Measurements from ENCODE around the gene BRSK1. TPM values are rescaled to one million over a fixed set of nuclear protein-coding genes. Genes with fewer than 3 reads are reported as not detected.
A peak's percentile ranks its signal among the peaks of the same experiment; 100 is the strongest.

Gene BRSK1
- total and polyA plus RNA-seq, 2 of the 13 experiments (the other 11 are each of a cell fraction or from before 2014, with no cell fraction given) = 0.18 to 1.2 TPM

DNA sequence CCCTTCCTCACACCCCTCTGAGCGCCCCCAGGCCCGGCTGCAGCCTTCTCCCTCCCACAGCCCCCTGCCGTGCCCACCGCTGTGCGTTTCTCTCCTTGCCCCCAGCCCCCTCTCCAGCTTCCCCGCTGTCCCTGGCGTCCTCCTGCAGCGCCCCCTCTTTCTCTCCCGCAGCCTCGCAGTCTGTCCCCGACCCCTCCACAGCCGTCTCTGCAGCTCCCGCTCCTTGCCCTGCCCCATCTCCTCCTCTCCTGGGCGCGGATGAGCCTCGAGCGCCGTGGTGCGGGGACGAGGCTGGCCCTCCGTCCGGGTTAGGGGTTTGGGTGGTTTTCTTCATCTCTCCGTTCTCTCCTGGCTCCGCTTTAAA lies 57.0 kb downstream of the BRSK1 start (continued):
- TF ChIP-seq CTCF (CRISPR knock-in tag; IDR thresholded peaks at IDR 0.05) (peak; percentile 59), RNF2 (conservative IDR thresholded peaks at IDR 0.05; ENCODE audit: low read depth) (no peak), HDAC2 (CRISPR knock-in tag; IDR thresholded peaks at IDR 0.05) (no peak), ZNF576 (CRISPR knock-in tag; IDR thresholded peaks at IDR 0.05) (no peak), ZNF644 (CRISPR knock-in tag; IDR thresholded peaks at IDR 0.05; ENCODE audit: low read depth) (no peak), LCORL (IDR thresholded peaks at IDR 0.05) (no peak), LCORL (CRISPR knock-in tag; IDR thresholded peaks at IDR 0.05) (peak; percentile 37; the same call in 1 of the 2 replicates), ZSCAN31 (CRISPR knock-in tag; IDR thresholded peaks at IDR 0.05; ENCODE audit: low read depth) (no peak), ARNT2 (CRISPR knock-in tag; IDR thresholded peaks at IDR 0.05; ENCODE audit: low read depth) (no peak), ZNF484 (CRISPR knock-in tag; IDR thresholded peaks at IDR 0.05; ENCODE audit: borderline replicate concordance, low read depth) (no peak), TIGD3 (CRISPR knock-in tag; IDR thresholded peaks at IDR 0.05; ENCODE audit: borderline replicate concordance) (no peak), ZFP37 (CRISPR knock-in tag; IDR thresholded peaks at IDR 0.05; ENCODE audit: borderline replicate concordance) (no peak), MLLT10 (CRISPR knock-in tag; IDR thresholded peaks at IDR 0.05) (no peak), CHD4 (IDR thresholded peaks at IDR 0.05; ENCODE audit: borderline replicate concordance, low read length) (no peak), SMAD3 (CRISPR knock-in tag; IDR thresholded peaks at IDR 0.05) (no peak), HMGXB4 (CRISPR knock-in tag; IDR thresholded peaks at IDR 0.05; ENCODE audit: borderline replicate concordance in 1 of 2, low read depth in 1 of 2) (peak in 1 of 2 experiments; percentile 80; a peak in 1 of 4 replicates), MXI1 (IDR thresholded peaks at IDR 0.05; ENCODE audit: borderline replicate concordance, low read depth, low read length) (no peak), SAP130 (CRISPR knock-in tag; IDR thresholded peaks at IDR 0.05; ENCODE audit: low read depth) (no peak)
- TF ChIP-seq, protein P1, sequence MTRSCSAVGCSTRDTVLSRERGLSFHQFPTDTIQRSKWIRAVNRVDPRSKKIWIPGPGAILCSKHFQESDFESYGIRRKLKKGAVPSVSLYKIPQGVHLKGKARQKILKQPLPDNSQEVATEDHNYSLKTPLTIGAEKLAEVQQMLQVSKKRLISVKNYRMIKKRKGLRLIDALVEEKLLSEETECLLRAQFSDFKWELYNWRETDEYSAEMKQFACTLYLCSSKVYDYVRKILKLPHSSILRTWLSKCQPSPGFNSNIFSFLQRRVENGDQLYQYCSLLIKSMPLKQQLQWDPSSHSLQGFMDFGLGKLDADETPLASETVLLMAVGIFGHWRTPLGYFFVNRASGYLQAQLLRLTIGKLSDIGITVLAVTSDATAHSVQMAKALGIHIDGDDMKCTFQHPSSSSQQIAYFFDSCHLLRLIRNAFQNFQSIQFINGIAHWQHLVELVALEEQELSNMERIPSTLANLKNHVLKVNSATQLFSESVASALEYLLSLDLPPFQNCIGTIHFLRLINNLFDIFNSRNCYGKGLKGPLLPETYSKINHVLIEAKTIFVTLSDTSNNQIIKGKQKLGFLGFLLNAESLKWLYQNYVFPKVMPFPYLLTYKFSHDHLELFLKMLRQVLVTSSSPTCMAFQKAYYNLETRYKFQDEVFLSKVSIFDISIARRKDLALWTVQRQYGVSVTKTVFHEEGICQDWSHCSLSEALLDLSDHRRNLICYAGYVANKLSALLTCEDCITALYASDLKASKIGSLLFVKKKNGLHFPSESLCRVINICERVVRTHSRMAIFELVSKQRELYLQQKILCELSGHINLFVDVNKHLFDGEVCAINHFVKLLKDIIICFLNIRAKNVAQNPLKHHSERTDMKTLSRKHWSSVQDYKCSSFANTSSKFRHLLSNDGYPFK (CRISPR knock-in tag; IDR thresholded peaks at IDR 0.05; ENCODE audit: borderline replicate concordance) = 0 out of 2 replicates have a peak, but pooled peaks have one; percentile 10
